ENCODE results near the gene GMPPA. TPM values are rescaled to one million over a fixed set of nuclear protein-coding genes. Genes with fewer than 3 reads are reported as not detected.

GMPPA gene
- total RNA-seq, 2 donors from 2014 or later = 36.9 to 38.2 TPM

GRCh38 chr2:219476652-219477151 is 22.0 kb upstream of the GMPPA start:
- no peak overlapping the region for H3K4me3 ChIP-seq (ENCODE audit: low read length)
- no peaks in the 10 kb centered on the region for H3K36me3 ChIP-seq (ENCODE audit: control insufficient read depth, insufficient read depth, low read length)
- no peak overlapping the region for H3K9ac ChIP-seq (ENCODE audit: extremely low read depth, low read length, poor library complexity, severe bottlenecking)
- Mint-ChIP-seq H3K36me3 (ENCODE audit: low read depth) (no peaks in the 10 kb centered on the region), H3K27me3 (ENCODE audit: insufficient read depth) (peaks cover 23% of the 10 kb centered on the region), H3K9me3 (no peaks in the 10 kb centered on the region), H3K4me3 (peak overlapping the region; percentile 57), H3K27ac (peak overlapping the region; percentile 77), H3K4me1 (peaks cover 11% of the 10 kb centered on the region)
- whole genome bisulfite sequencing, 2 experiments (ENCODE audit: insufficient coverage in 1 of 2, insufficient read length in 1 of 2) = 9 to 27% methylated on average over 4 to 14 of the region's 16 CpGs
- no peak overlapping the region for H3K27ac ChIP-seq (ENCODE audit: low read depth, low read length)
- no peaks in the 10 kb centered on the region for H3K4me1 ChIP-seq (ENCODE audit: control insufficient read depth, insufficient read depth, low read length)
- peak; percentile 96 for DNase-seq
- H3K27me3 ChIP-seq (ENCODE audit: control insufficient read depth, insufficient read depth, low read length, poor library complexity, severe bottlenecking) = no peaks in the 10 kb centered on the region
- TF ChIP-seq CTCF (conservative IDR thresholded peaks at IDR 0.05) = no peak
- no peaks in the 10 kb centered on the region for H3K9me3 ChIP-seq (ENCODE audit: control insufficient read depth, low read length)

- H3K9ac ChIP-seq (ENCODE audit: extremely low read depth, low read length, poor library complexity, severe bottlenecking) = no peak overlapping the region
- no peak overlapping the region for H3K27ac ChIP-seq (ENCODE audit: low read depth, low read length)
- no peaks in the 10 kb centered on the region for H3K36me3 ChIP-seq (ENCODE audit: control insufficient read depth, insufficient read depth, low read length)
- 78 to 80% methylated on average over 13 of the region's 13 CpGs for WGBS, 2 experiments (ENCODE audit: insufficient coverage in 1 of 2, insufficient read length in 1 of 2)
- no peak overlapping the region for H3K27ac Mint-ChIP-seq
- H3K9me3 ChIP-seq (ENCODE audit: control insufficient read depth, low read length) = no peaks in the 10 kb centered on the region
- H3K4me1 ChIP-seq (ENCODE audit: control insufficient read depth, insufficient read depth, low read length) = no peaks in the 10 kb centered on the region
- H3K4me3 Mint-ChIP-seq = peak overlapping the region; percentile 57
- H3K36me3 Mint-ChIP-seq (ENCODE audit: low read depth) = no peaks in the 10 kb centered on the region
- no peak for DNase-seq
- peaks cover 28% of the 10 kb centered on the region for H3K27me3 Mint-ChIP-seq (ENCODE audit: insufficient read depth)
- TF ChIP-seq CTCF (conservative IDR thresholded peaks at IDR 0.05) = no peak
- no peaks in the 10 kb centered on the region for H3K9me3 Mint-ChIP-seq
- H3K4me3 ChIP-seq (ENCODE audit: low read length) = no peak overlapping the region
- H3K27me3 ChIP-seq (ENCODE audit: control insufficient read depth, insufficient read depth, low read length, poor library complexity, severe bottlenecking) = peaks cover 4% of the 10 kb centered on the region
- H3K4me1 Mint-ChIP-seq = peaks cover 11% of the 10 kb centered on the region
Observed at GRCh38 chr2:219477179-219477578, 21.5 kb upstream of the GMPPA start.

- Mint-ChIP-seq H3K27me3 (ENCODE audit: insufficient read depth) (peaks cover 34% of the 10 kb centered on the region), H3K27ac (no peak overlapping the region), H3K9me3 (no peaks in the 10 kb centered on the region), H3K4me1 (peaks cover 11% of the 10 kb centered on the region), H3K4me3 (no peak overlapping the region), H3K36me3 (ENCODE audit: low read depth) (no peaks in the 10 kb centered on the region)
- Histone ChIP-seq H3K9ac (ENCODE audit: extremely low read depth, low read length, poor library complexity, severe bottlenecking) (no peak overlapping the region), H3K4me1 (ENCODE audit: control insufficient read depth, insufficient read depth, low read length) (no peaks in the 10 kb centered on the region), H3K27me3 (ENCODE audit: control insufficient read depth, insufficient read depth, low read length, poor library complexity, severe bottlenecking) (peaks cover 11% of the 10 kb centered on the region), H3K9me3 (ENCODE audit: control insufficient read depth, low read length) (no peaks in the 10 kb centered on the region), H3K27ac (ENCODE audit: low read depth, low read length) (no peak overlapping the region), H3K4me3 (ENCODE audit: low read length) (no peak overlapping the region), H3K36me3 (ENCODE audit: control insufficient read depth, insufficient read depth, low read length) (no peaks in the 10 kb centered on the region)
- 94 to 95% methylated on average over 9 to 15 of the region's 15 CpGs for WGBS, 2 experiments (ENCODE audit: insufficient coverage in 1 of 2, insufficient read length in 1 of 2)
- DNase-seq = no peak
- TF ChIP-seq CTCF (conservative IDR thresholded peaks at IDR 0.05) = no peak
Observed at GRCh38 chr2:219477815-219478214, 20.9 kb upstream of the GMPPA start.

All from endodermal cell (in vitro differentiated cells).